Measurements from ENCODE around the gene LMNTD1. TPM values are rescaled to one million over a fixed set of nuclear protein-coding genes. Genes with fewer than 3 reads are reported as not detected.
"Not testable (repeated sequence)": the region's sequence is repeated elsewhere in the genome, so short reads cannot be mapped to it uniquely, and the experiment has no call there.

LMNTD1 gene
- total RNA-seq, 1 donor from 2014 or later = not detected

DNA sequence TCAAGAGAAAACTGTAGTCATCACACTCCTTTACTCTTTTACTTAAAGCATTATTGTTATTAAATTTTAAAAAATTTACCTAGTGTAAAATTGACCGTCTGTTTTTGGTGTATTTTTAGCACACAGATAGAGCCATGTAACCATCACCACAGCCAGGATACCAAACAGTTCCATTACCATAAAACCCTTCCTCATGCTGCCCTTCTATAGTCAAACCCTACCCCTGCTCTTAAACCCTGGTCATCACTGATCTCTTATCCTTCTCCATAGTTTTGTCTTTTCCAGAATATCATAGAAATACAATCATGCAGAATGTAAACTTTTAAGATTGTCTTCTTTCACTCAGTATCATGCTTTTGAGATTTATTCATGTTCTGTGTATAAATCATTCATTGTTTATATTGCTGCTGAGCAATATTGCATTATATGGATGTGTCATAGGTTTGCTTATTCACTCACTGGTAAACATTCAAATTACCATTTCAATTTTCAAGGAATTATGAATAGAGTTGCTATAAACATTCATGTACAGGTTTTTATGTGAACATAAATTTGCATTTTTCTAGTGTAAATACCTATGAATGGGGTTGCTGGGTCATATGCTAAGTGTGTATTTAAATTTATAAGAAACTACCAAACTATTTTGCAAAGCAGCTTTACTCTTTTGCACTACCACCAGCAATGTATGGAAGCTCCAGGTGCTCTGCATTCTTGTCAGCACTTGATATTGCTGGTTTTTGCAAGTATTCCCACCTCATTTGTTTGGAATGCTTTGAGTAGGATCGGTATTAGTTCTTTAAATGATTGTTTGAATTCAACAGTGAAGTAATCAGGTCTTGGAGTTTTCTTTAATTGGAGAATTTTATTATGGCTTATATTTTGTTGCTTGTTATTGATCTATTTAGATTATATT lies 125.5 kb downstream of the LMNTD1 start:
- no peak overlapping the region for H3K4me2 ChIP-seq (ENCODE audit: low read length)
- no peaks in the 10 kb centered on the region for H3K27me3 ChIP-seq (ENCODE audit: insufficient read depth, low read length)
- no peaks in the 10 kb centered on the region for H3K4me1 ChIP-seq (ENCODE audit: insufficient read depth, low read length)
- H3K4me1 Mint-ChIP-seq (ENCODE audit: low read depth, unreplicated experiment) = no peaks in the 10 kb centered on the region
- no peaks in the 10 kb centered on the region for H3K36me3 Mint-ChIP-seq (ENCODE audit: low read depth, unreplicated experiment)
- no peaks in the 10 kb centered on the region for H3K79me2 ChIP-seq (ENCODE audit: insufficient read depth, low read length)
- no peaks in the 10 kb centered on the region for H3K9me3 ChIP-seq (ENCODE audit: insufficient read depth, low read depth, low read length)
- no peak overlapping the region for H2AFZ ChIP-seq (ENCODE audit: low read depth, low read length)
- no peak overlapping the region for H3K4me3 Mint-ChIP-seq (ENCODE audit: unreplicated experiment)
- no peak overlapping the region for H3K27ac ChIP-seq (ENCODE audit: low read depth, low read length)
- H3K27me3 Mint-ChIP-seq (ENCODE audit: low read depth, unreplicated experiment) = no peaks in the 10 kb centered on the region
- no peaks in the 10 kb centered on the region for H3K9me3 Mint-ChIP-seq (ENCODE audit: unreplicated experiment)
- H4K20me1 ChIP-seq (ENCODE audit: insufficient read depth, low read length) = no peaks in the 10 kb centered on the region
- no peak overlapping the region for H3K9ac ChIP-seq (ENCODE audit: low read length)
- no peaks in the 10 kb centered on the region for H3K36me3 ChIP-seq (ENCODE audit: insufficient read depth, low read length)
- no peak for TF ChIP-seq EZH2 (IDR thresholded peaks at IDR 0.05; ENCODE audit: insufficient read depth, low read length)
- TF ChIP-seq, protein P1, sequence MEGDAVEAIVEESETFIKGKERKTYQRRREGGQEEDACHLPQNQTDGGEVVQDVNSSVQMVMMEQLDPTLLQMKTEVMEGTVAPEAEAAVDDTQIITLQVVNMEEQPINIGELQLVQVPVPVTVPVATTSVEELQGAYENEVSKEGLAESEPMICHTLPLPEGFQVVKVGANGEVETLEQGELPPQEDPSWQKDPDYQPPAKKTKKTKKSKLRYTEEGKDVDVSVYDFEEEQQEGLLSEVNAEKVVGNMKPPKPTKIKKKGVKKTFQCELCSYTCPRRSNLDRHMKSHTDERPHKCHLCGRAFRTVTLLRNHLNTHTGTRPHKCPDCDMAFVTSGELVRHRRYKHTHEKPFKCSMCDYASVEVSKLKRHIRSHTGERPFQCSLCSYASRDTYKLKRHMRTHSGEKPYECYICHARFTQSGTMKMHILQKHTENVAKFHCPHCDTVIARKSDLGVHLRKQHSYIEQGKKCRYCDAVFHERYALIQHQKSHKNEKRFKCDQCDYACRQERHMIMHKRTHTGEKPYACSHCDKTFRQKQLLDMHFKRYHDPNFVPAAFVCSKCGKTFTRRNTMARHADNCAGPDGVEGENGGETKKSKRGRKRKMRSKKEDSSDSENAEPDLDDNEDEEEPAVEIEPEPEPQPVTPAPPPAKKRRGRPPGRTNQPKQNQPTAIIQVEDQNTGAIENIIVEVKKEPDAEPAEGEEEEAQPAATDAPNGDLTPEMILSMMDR (IDR thresholded peaks at IDR 0.05; ENCODE audit: insufficient read depth, low read depth, low read length) = no peak
- DNase-seq (ENCODE audit: low read depth) = no peak
- no peak overlapping the region for H3K27ac Mint-ChIP-seq (ENCODE audit: unreplicated experiment)
- FAIRE-seq = no peak
- H3K4me3 ChIP-seq (ENCODE audit: insufficient read depth, low read depth, low read length) = no peak overlapping the region

DNA sequence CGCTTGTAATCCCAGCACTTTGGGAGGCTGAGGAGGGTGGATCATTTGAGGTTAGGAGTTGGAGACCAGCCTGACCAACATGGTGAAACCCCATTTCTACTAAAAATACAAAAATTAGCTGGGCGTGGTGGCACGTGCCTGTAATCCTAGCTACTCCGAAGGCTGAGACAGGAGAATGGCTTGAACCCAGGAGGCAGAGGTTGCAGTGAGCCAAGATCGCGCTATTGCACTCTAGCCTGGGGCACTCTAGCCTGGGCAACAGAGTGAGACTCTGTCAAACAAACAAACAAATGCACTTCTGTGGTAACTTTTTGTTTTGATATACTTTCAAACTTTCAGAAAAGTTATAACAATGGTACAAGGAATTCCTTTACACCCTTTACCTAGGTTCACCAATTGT lies 126.3 kb downstream of the LMNTD1 start:
- H3K79me2 ChIP-seq (ENCODE audit: insufficient read depth, low read length); H4K20me1 ChIP-seq (ENCODE audit: insufficient read depth, low read length); FAIRE-seq; H3K4me1 Mint-ChIP-seq (ENCODE audit: low read depth, unreplicated experiment); H3K4me3 ChIP-seq (ENCODE audit: insufficient read depth, low read depth, low read length); H3K9ac ChIP-seq (ENCODE audit: low read length); H3K27ac ChIP-seq (ENCODE audit: low read depth, low read length); H3K9me3 ChIP-seq (ENCODE audit: insufficient read depth, low read depth, low read length); H3K4me2 ChIP-seq (ENCODE audit: low read length); H2AFZ ChIP-seq (ENCODE audit: low read depth, low read length); H3K27me3 ChIP-seq (ENCODE audit: insufficient read depth, low read length); H3K4me3 Mint-ChIP-seq (ENCODE audit: unreplicated experiment); H3K36me3 Mint-ChIP-seq (ENCODE audit: low read depth, unreplicated experiment); H3K36me3 ChIP-seq (ENCODE audit: insufficient read depth, low read length); H3K27me3 Mint-ChIP-seq (ENCODE audit: low read depth, unreplicated experiment); DNase-seq (ENCODE audit: low read depth); H3K27ac Mint-ChIP-seq (ENCODE audit: unreplicated experiment); H3K9me3 Mint-ChIP-seq (ENCODE audit: unreplicated experiment); H3K4me1 ChIP-seq (ENCODE audit: insufficient read depth, low read length): not testable (repeated sequence)
